GM21423 (cell line): Measurements from ENCODE around the gene FHAD1.
"Not testable (repeated sequence)": the region's sequence is repeated elsewhere in the genome, so short reads cannot be mapped to it uniquely, and the experiment has no call there.

ENCODE experiments used
- ATAC-seq: cut with Tn5 transposase; IDR thresholded peaks from one replicate; pipeline ENCODE4 v1.9.1; 2021; ENCODE audit warnings: mild to moderate bottlenecking, moderate library complexity; ENCODE audit not compliant: unreplicated experiment

The FHAD1 gene

GRCh38 chr1:15412175-15412800, 165.3 kb downstream of the FHAD1 start:
- no peak for ATAC-seq

- no peak for ATAC-seq
Measured at GRCh38 chr1:15412843-15413242, 165.8 kb downstream of the FHAD1 start.

- ATAC-seq, result no peak
Measured at GRCh38 chr1:15413563-15414444, 166.8 kb downstream of the FHAD1 start.

GRCh38 chr1:15414445-15414983, 167.5 kb downstream of the FHAD1 start:
- ATAC-seq, result no peak

GRCh38 chr1:15417059-15417934, 170.3 kb downstream of the FHAD1 start:
- peak; percentile 48 for ATAC-seq

- ATAC-seq, result no peak
Measured at GRCh38 chr1:15418806-15419515, 171.9 kb downstream of the FHAD1 start.

- ATAC-seq, result no peak
Measured at GRCh38 chr1:15420853-15421465, 173.9 kb downstream of the FHAD1 start.

GRCh38 chr1:15422871-15423270, 175.8 kb downstream of the FHAD1 start:
- no peak for ATAC-seq

GRCh38 chr1:15423355-15424077, 176.5 kb downstream of the FHAD1 start:
- no peak for ATAC-seq

GRCh38 chr1:15424146-15424667, 177.2 kb downstream of the FHAD1 start:
- no peak for ATAC-seq

- ATAC-seq, result no peak
Measured at GRCh38 chr1:15424981-15425380, 178.0 kb downstream of the FHAD1 start.

GRCh38 chr1:15425521-15425920, 178.5 kb downstream of the FHAD1 start:
- ATAC-seq, result no peak

- ATAC-seq, result no peak
Measured at GRCh38 chr1:15425958-15426357, 178.9 kb downstream of the FHAD1 start.

GRCh38 chr1:15426492-15427279, 179.7 kb downstream of the FHAD1 start:
- no peak for ATAC-seq

GRCh38 chr1:15427280-15427666, 180.2 kb downstream of the FHAD1 start:
- no peak for ATAC-seq

- not testable (repeated sequence) for ATAC-seq
Measured at GRCh38 chr1:15428252-15428651, 181.2 kb downstream of the FHAD1 start.

- ATAC-seq, result no peak
Measured at GRCh38 chr1:15428815-15429435, 181.9 kb downstream of the FHAD1 start.

GRCh38 chr1:15429701-15430149, 182.7 kb downstream of the FHAD1 start:
- ATAC-seq, result no peak
